ENCODE measurements around the gene TUBB1.
"Not testable (repeated sequence)": the region's sequence is repeated elsewhere in the genome, so short reads cannot be mapped to it uniquely, and the experiment has no call there.

Gene TUBB1

DNA sequence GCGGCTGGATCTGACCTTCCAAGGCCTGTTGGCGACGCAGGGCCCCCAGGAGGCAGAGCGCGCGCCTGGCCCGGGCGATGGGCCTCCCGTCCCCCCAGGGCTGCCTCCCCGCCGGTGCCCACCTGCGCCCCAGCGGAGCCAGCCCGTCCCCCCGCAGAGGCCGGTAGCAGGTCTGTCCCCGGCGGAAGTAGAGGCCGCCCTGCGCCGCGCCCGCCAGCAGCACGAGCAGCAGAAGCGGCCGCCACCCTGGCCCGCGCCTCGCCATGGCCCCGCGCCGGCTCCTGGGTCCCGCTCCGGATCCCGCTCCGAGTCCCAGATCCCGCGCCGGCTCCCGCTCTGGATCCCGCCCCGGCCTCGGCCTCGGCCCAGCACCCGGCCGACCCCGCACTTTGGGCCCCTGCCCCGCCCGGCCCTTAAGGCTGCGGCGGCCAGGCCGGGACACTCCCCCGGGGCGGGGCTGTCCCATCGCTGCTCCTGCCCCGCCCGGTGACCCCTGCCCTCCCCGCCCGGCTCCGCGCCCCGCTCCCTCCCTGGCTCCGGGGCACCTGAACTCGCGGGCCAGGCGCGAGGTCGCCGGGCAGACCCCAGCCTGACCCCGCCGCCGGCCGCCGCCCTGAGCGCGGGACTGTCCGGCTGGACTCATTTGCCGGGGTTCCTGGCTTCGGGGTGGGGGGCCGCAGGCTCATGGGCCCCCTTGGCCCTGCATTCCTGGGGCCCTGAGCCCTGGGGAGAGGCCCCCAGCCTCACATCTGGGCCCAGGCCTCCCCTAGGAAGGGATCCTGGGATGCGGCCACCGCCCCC is 12.2 kb upstream of the TUBB1 start, which contains the start of gene CTSZ:
TSS of gene CTSZ (minus strand) at position 391 of the 801 bp plus-strand sequence. CDS start at position 265, 126 bp downstream.
- no peak for DNase-seq

DNA sequence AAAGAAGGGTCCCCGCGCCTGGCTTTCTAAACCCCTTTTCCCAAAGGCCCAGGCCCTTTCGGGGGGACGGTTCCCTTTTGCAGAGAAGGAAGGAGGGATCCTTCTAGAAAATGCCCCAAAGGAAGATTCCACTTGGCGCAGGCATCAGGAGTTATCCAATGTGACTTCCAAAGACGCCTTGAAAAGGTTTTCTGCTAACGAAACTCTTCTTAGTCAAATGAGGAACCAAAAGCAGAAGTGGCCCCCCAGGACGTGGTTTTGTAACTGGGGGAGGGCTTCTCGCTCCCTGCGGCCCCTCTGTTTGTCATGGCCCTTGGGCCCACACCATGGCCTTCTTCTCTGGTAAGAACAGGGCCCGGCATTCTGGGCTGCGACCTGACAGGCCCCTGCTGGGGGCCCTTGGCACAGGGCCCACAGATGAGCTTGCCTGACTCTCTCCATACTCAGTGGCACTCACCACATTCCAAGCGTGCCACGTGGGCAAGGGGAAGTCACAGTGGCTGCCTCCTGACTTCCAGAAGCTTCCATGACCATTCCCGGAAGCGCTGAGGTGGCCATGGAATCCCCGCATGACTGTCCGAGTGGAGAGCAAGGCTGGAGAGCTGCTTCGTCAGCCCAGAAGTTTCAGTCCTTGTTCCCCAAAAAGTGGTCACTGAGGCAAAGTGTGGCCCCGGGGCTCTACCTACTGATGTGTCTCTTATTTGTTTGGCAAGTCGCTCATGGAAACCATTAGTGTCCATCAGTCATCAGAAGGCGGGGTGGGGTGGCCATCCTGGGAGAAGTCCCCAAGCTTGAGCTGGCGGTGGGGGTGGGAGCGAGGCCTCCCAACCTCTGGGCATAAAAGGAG is 11.3 kb upstream of the TUBB1 start:
- no peak for DNase-seq

DNA sequence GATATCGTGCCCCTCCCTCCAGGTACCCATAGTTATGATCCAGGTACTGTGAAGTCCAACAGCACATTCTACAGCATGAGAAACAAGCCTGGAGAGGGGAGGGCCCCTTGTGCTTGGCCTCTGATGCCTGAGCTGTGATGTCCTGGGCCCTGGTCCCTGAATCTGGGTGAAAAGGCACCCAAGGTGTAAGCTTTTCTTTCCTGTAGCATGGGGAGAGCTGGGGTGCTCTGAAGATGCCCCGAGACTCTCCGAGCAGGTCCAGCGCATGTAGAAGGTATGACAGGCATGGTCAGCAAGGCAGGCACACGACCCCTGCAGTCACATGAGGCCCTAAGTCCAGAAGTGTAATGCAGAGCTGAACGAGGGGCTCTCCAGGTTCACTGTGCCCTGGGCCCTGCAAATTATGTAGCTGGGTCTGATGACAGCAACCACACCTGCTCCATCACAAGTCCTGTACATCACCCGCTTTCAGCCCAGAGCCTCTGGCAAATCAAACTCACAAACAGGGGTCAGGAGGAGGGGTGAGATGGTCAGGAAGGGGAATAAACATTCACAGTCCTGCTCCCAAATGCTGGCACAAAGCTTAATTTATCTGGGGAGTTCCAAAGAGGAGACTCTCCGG is 10.4 kb upstream of the TUBB1 start:
- no peak for DNase-seq

DNA sequence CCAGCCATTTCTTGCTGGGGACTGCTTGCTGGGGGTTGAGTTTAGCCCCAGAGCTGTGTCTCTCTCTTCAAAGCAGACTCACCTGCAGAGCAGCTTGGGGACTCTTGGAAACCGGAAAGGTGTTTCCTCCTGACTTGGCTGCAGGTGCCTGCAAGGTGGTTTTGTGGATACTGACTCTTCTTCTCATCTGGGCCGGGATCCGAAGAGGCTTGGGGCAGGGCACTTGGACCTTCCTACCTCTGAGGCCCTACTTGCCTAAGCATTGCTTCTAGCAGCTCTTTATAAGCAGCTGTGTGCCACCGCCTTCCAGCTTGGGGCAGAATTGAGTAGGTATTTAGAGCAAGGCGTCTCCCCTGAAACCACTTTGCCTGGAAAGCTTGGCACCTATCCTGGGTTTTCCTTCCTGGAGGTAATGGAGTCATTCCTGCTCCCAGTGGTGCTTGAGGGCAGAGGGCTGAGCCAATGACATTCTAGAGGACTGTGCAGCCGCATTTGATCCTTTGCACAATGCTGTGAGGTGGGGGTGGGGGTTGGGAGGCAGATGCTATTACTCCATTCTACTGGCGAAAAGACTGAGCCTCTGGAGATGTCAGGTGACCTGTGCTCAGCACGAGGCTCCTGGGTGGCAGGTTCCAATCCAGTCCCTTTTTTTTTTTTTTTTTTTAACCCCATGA is 8.8 kb upstream of the TUBB1 start:
- DNase-seq: no peak

DNA sequence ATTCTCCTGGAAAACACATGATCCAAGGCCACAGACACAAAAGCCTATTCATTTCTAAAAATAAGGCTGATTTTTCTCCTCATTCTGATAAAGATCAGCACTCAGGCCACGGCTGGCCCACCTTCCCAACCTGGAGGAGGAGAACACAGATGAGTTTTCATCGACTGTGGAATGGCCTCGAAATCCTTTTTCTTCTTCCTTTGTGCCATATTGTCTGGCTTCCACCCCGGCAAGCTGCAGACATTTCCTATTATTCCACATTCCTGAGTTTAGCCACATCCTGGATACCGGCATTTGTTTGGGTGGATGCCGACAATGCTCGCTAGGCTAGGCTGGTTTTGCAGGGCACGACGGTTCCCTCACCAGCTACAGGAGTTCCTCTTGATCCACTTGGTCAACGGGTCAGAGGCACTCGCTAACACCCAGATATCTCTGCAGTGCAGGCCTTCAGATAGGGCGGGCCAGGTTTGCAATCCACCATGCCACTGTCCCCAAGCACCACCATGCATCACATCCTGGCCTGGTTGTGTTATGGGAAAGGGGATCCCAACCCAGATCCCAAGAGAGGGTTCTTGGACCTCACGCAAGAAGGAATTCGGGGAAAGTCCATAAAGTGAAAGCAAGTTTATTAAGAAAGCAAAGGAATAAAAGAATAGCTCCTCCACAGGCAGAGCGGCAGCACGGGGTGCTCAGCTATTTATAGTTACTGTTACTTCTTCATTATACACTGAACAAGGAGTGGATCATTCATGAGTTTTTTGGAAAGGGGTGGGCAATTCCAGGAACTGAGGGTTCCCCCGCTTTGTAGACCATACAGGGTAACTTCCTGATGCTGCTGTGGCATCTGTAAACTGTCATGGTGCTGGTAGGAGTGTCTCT is 8.0 kb upstream of the TUBB1 start:
- DNase-seq: no peak

DNA sequence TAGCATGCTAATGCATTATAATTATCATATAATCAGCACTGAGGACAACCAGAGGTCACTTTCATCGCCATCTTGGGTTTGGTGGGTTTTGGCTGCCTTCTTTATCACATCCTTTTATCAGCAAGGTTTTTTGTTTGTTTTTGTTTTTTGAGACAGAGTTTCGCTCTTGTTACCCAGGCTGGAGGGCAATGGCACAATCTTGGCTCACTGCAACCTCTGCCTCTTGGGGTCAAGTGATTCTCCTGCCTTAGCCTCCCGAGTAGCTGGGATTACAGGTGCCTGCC is 7.4 kb upstream of the TUBB1 start:
- DNase-seq: not testable (repeated sequence)

DNA sequence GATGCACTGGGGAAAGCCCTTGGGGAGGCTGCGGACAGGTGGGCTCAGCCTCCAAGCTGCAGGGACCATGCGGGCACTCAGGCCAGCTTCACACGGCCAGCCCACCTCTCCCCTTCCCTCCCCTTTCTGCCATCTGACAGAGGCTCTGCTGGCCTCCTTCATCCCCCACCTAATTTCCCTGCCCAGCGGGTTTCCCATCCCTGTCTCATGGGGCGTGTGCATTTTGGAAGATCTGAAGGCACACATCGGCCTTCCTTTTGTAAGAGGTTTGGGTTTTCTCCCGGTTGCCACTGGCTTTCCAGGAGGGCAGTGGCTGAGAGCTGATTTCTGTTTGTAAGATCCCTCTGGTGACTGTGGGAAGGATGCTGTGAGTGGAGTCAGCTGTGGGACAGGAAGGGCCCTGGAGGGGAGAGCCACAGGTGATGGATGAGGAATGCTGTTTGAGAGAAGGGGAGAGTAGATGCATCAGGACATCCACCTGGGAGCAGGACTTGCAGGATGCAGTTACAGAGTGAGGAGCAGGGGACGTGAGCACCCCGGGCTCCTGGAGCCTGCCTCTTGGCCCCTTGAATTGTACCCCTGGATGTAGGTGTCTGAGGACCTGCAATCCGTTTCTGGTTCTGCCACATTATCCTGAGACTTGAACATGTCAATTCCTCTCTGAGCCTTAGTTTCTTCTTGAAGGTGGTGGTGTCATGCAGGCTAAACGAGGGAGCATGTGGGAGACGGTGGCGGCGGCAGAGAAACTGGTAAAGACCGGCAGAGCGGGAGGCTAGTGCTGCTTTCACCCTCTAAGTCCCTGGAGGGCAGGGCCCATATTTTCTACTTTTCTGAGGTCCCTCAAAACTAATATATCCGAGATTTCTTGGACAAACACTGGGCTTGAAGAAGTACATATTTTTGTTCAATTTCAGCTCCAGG is 5.9 kb upstream of the TUBB1 start:
- no peak for DNase-seq

DNA sequence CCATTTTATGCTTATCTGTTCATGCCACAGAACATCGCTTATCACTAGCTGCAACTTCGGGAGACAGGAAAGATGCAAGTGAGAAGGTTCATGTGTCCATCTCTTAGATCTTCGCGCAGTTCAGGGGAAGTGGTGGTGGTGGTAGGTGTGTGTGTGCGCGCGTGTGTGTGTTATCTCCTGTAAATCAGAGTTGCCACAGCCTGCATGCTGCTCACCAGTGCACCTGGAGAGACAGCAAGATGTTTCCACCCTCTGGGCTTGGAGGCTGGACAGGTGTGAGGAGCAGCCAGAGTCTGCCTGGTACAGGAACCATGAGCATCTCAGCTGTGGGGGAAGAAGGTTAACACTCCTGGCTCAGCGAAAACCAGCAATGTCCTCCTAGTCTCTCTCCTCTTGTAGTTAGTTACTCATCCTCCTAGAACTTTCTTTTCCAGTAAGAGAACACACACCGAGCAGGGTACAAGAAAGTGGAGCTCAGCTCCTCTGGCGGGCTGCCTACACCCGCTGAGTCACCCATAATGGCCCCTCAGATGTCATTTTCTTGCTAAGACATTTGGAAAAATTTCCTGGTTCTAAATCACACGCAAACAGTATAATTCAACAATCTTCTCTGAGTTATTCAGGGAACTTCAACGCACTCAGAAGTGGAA is 5.1 kb upstream of the TUBB1 start:
- DNase-seq: no peak

DNA sequence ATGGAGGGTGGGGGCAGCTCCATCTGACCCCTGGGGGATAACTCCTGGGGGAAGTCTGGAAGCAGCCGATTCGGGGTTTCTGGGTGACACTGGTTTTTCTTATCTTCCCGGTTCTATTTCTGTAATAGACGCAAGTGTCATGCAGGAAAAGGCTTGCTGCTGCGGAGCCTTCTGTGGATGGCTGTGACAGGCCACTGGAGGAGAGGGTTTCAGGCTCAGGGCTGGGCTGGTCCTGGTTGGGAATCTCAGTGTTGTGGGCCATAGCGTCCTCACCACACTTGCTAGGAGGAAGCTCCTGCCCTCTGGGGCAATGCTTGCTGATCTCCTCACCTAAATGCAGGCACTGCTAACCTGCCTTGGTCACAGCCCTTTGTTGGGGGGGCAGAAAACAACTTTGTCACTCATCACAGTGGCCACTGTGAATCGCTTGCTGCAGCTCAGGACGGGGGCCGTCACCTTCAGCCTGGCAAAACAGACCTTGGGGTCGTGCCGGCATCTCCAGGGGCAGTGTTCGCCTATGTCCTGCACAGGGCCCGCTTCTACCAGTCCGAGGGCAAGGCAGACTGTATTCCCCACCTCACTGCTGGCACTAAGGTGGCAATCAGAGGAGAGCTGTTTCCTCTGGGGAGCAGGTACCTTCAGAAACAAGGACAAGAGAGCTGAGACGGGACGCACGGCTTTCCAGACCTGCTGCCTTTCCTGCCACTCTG is 4.4 kb upstream of the TUBB1 start:
- DNase-seq: no peak

DNA sequence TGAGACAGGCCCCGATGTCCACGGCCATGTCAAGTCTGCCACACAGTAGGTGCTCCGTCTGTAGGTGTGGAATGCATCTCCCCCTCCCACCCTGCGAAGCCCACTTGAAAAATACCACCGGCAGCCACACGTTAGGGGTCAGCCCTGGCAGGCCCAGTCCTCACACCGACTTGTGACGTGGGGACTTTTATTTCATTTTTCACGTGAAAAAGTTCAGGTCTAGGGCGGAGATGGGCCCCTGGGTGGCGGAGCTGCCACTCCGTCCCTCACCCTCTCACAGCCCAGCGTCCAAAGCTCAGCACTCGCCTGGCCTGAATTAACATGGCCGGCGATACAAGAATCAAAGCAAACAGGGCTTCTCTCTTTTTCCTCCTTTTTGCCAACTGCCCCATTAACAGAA is 3.8 kb upstream of the TUBB1 start:
- DNase-seq: no peak

DNA sequence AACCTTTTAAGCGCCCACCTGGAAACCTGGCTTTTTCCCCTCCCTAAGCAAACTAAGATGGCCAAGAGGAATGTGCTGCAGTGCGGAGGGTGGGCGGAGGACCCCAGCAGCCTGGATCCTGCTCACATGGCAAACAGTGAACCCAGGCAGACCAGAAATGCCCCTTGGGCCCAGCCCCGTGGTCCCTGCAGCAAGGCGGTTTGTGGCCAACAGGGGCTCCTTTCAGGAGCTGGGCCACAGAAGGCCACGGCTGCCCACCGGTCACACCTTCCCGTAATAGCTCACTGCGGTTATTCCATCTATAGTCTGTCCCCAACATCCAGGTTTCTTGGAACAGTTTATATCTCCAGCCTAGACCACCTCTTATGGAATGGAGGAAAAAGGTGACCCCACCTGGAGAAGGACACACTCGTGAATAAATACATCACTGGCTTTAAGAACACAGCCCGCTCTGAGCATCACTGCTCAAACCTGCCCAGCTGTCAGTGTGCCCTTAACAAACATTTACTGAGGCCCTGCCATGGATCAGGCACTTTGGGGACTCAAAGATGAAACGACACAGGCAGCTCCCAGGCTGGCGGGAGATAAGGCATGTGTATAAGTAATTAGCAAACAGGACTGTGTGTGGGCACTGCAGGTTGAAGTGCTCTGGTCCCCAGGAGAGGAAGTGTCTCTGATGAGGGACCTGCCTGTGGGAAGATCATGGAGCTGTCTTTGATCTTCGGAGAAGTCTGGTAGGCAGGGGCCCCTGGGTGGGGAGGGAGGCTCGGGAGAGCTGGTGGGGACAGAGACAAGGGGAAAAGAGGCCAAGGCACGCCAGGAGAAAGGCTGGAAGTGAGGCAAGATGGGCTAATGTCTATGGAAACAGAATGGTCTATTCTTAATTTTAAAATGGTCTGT is 3.2 kb upstream of the TUBB1 start:
- no peak for DNase-seq

DNA sequence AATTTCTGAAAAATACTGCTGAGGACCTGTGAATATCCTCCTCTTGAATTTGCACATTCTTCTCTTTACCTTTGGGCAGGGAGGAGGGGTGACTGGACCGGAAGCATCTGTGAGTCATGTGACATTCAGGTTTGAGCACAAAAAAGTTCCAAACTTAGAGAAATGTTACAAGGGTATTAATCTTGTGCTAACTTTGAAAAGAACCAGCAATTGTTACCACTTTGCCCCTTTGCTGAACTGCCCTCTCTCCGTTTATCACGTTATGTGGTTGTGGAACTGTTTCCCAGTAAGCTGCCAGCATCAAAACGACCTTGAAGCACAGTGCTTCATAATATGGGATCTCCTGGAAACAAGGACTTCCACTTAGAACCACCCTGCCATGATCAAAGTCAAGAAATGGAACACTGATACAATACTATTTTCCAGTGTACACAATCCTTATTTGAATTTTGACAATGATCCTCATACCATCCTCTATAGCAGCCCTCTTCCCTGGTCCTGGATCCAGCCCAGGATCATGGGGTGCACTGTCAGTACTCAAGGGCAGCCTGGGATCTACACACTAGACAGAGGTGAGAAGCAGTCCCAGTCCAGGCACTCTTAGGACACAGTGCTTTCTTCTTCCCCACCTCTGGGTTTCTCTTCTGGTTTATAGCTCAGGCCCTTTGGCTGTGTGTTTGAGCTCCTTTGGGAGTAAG is 2.3 kb upstream of the TUBB1 start:
- DNase-seq: no peak

DNA sequence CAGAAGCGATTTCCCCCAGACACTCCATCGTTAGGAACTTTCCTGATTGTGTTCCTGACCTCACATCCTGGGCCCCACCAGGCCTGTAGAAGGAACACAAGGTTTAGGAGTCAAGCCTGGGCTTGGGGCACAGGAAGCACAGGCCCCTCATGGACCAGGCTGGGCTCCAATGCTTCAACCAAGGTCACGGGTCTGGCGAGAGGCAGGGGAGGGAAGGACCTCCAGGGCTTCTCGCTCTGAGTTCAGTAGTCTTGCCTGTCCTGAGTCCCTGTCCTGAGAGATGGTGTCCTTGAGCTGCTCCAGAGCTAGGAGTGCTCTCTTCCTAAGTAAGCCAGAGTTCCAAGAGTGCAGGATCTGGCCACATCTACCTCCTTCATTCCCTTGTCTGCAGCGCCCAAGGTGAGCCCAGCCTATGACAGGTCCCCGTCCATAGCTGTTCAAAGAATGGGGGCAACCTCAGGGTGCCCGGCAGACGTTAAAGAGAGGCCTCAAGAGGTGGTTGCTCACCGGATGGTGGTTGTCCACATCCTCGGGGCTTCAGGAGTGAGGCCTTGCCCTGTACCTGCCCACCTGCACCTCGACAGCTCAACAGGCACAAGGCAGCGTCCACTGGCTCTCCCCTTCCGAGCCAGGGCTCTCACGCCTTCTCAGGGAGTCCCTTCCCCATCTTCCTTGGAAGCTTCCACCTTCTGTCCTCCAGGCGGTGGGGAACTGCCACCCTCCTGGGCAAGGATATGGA is 1.6 kb upstream of the TUBB1 start:
- DNase-seq: no peak

DNA sequence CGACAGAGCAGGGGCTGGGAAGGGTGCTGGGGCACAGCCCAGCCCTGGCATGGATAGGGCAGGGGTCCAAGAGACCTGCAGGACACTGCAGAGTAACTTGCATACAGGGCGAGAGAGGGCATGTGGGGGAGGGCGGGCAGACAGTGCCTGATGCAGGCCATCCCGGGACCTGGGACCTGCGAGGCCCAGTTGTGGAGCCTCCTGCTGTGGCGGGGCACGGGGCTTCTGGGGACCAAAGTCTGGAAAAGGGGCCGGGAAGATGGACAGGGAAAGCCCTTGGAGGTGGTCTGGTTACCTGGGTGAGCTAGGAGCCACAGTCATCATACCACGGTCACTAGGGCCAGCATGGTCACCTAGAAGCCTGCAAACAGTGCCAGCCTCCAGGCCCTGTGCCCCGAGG is 412 bp upstream of the TUBB1 start:
- DNase-seq: no peak

DNA sequence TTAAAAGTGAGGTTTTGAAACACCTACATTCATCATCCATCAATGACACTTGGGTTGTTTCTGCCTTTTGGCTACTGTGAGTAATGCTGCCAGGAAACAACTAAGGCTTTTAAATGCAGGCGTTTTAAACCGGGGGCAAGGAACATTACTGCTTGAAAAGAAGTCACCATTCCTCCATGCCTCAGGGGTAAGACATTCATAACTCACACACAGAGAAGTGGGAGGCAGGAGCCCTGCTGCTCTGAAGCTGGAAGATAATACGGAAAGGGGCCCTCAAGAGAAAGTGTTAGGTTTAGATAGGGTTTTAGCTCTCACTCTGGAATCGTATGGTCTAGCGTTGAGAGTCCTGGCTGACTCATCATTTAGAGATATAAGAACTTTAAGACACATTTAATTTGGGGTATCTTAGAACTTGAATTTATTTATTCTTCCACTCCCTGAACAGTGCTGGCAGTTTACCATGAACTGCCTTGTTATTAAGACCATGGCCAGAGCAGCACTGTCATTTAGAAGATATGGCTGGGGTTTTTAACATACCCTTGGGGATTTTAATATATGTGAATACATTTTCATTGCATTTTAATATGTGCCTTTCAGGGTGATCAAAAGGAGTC is 1.8 kb downstream of the TUBB1 start:
- no peak for DNase-seq

DNA sequence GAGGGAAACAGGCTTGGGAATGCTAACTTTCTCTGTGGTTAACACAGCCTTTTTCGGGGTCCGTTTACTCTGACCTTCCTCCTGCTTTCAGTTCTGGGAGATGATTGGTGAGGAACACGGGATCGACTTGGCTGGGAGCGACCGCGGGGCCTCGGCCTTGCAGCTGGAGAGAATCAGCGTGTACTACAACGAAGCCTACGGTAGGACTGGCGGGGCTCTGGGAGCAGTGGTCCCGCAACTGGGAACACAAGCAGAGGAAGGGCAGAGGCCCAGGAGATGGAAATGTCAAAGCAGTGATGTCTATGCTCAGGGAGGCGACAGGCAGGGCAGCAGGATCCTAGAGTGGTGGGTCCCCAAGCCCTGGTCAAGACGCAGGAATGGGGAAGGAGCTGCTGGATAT is 3.5 kb downstream of the TUBB1 start:
- no peak for DNase-seq

DNA sequence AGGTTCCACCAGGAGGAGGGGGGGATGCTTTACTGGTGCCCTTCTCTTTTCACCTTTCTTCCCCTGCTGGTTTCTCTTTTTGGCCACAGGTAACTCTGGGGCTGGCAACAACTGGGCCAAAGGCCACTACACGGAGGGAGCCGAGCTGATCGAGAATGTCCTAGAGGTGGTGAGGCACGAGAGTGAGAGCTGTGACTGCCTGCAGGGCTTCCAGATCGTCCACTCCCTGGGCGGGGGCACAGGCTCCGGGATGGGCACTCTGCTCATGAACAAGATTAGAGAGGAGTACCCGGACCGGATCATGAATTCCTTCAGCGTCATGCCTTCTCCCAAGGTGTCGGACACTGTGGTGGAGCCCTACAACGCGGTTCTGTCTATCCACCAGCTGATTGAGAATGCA is 4.4 kb downstream of the TUBB1 start:
- DNase-seq: no peak

Measured in NCI-H2081 (cell line).